ENCODE data around the gene GGACT.

DNA sequence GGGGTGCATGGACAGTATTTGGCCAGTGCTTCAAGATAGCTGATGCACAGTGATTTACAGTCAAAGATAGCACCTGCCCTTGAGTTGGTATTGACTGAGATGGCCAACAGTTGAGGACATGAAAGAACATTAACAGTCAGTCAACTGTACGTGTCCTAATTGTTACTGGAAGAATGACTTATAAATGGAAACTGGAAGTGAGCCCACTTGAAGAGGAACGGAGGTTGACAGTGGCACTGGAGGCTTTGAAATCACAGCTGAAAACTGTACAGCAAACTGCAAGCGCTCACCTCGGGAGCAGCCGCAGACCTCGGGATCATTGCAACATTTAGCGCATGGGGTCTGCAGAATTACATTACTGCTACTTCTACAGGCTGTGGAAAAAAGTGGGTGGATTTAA, 77.1 kb downstream of the GGACT start:
- TF ChIP-seq RAD21 (IDR thresholded peaks at IDR 0.05 in 1 of 2, conservative IDR thresholded peaks at IDR 0.05 in 1 of 2; ENCODE audit: low read depth in 2 of 2, low read length in 2 of 2) (no peak), CHD2 (IDR thresholded peaks at IDR 0.05; ENCODE audit: low read length) (no peak), POLR2AphosphoS5 (IDR thresholded peaks at IDR 0.05; ENCODE audit: low read depth, low read length) (no peak), POLR2A (IDR thresholded peaks at IDR 0.05; ENCODE audit: control extremely low read depth in 1 of 2, low read depth in 2 of 2, low read length in 2 of 2) (no peak), SP1 (IDR thresholded peaks at IDR 0.05; ENCODE audit: low read depth, low read length) (no peak), HDAC6 (IDR thresholded peaks at IDR 0.05; ENCODE audit: low read depth, low read length) (no peak)
- TF ChIP-seq, protein P1, sequence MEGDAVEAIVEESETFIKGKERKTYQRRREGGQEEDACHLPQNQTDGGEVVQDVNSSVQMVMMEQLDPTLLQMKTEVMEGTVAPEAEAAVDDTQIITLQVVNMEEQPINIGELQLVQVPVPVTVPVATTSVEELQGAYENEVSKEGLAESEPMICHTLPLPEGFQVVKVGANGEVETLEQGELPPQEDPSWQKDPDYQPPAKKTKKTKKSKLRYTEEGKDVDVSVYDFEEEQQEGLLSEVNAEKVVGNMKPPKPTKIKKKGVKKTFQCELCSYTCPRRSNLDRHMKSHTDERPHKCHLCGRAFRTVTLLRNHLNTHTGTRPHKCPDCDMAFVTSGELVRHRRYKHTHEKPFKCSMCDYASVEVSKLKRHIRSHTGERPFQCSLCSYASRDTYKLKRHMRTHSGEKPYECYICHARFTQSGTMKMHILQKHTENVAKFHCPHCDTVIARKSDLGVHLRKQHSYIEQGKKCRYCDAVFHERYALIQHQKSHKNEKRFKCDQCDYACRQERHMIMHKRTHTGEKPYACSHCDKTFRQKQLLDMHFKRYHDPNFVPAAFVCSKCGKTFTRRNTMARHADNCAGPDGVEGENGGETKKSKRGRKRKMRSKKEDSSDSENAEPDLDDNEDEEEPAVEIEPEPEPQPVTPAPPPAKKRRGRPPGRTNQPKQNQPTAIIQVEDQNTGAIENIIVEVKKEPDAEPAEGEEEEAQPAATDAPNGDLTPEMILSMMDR (IDR thresholded peaks at IDR 0.05; ENCODE audit: control extremely low read depth in 1 of 3, insufficient read depth in 1 of 3, low read depth in 1 of 3, low read length in 3 of 3) = no peak
- TF ChIP-seq, protein P2, sequence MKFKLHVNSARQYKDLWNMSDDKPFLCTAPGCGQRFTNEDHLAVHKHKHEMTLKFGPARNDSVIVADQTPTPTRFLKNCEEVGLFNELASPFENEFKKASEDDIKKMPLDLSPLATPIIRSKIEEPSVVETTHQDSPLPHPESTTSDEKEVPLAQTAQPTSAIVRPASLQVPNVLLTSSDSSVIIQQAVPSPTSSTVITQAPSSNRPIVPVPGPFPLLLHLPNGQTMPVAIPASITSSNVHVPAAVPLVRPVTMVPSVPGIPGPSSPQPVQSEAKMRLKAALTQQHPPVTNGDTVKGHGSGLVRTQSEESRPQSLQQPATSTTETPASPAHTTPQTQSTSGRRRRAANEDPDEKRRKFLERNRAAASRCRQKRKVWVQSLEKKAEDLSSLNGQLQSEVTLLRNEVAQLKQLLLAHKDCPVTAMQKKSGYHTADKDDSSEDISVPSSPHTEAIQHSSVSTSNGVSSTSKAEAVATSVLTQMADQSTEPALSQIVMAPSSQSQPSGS (IDR thresholded peaks at IDR 0.05; ENCODE audit: low read length) = no peak
- TF ChIP-seq, protein P3, sequence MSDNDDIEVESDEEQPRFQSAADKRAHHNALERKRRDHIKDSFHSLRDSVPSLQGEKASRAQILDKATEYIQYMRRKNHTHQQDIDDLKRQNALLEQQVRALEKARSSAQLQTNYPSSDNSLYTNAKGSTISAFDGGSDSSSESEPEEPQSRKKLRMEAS (IDR thresholded peaks at IDR 0.05) = no peak

Measured in H1 (cell line).